CD14-positive monocyte (primary cell): Measurements from ENCODE around the gene TRIM69. TPM values are rescaled to one million over a fixed set of nuclear protein-coding genes. Genes with fewer than 3 reads are reported as not detected.

Source experiments
- DNase-seq, 3 donors: peaks; one replicate each; pipeline ENCODE4 v3.0.0-alpha.2; 2011 to 2022
- H2AFZ ChIP-seq: 2 replicates; pipeline ENCODE4 v1.6.0; 2012; ENCODE audit warnings: mild to moderate bottlenecking, low read depth, low read length, inconsistent platforms; ENCODE audit not compliant: insufficient read depth, poor library complexity, severe bottlenecking
- H3K27ac ChIP-seq, 2 donors: 1 replicate in 1 of 2; 2 replicates in 1 of 2; pipeline ENCODE4 v1.5.1; 2012 to 2013; ENCODE audit warnings: low read length in 2 of 2, control low read depth in 1 of 2, inconsistent platforms in 1 of 2, low read depth in 1 of 2, mild to moderate bottlenecking in 1 of 2
- H3K27me3 ChIP-seq, 2 donors: one replicate each; pipeline versions ENCODE4 v1.6.0 to v1.6.1; 2011 to 2013; ENCODE audit warnings: low read length in 2 of 2; ENCODE audit not compliant: control insufficient read depth in 2 of 2, insufficient read depth in 2 of 2
- H3K36me3 ChIP-seq, 2 donors: replicated peaks in 1 of 2; 1 replicate in 1 of 2; 2 replicates in 1 of 2; pipeline versions ENCODE4 v1.5.1 to v1.6.1; 2012 to 2013; ENCODE audit warnings: low read length in 2 of 2, control low read depth in 1 of 2, inconsistent platforms in 1 of 2, mild to moderate bottlenecking in 1 of 2; ENCODE audit not compliant: insufficient read depth in 2 of 2, control insufficient read depth in 1 of 2
- H3K4me1 ChIP-seq, 2 donors: 1 replicate in 1 of 2; 2 replicates in 1 of 2; pipeline versions ENCODE4 v1.5.1 to v1.6.1; 2012 to 2013; ENCODE audit warnings: low read length in 2 of 2, control low read depth in 1 of 2, inconsistent platforms in 1 of 2, mild to moderate bottlenecking in 1 of 2, moderate library complexity in 1 of 2; ENCODE audit not compliant: insufficient read depth in 2 of 2, control insufficient read depth in 1 of 2
- H3K4me2 ChIP-seq: replicated peaks from 2 replicates; pipeline ENCODE3; 2012; ENCODE audit warnings: low read length, moderate library complexity, mild to moderate bottlenecking; ENCODE audit not compliant: poor library complexity, severe bottlenecking; ENCODE audit errors: extremely low read depth
- H3K4me3 ChIP-seq, 3 experiments: fragments of 200-600 bp in 1 of 3; sonication (generic) in 1 of 3; replicated peaks in 1 of 3; 1 replicate in 2 of 3; 2 replicates in 1 of 3; pipeline ENCODE4 v1.5.1; 2011 to 2013; ENCODE audit warnings: low read length in 3 of 3, mild to moderate bottlenecking in 3 of 3, control low read depth in 2 of 3, low read depth in 2 of 3, inconsistent platforms in 1 of 3, moderate library complexity in 1 of 3
- H3K79me2 ChIP-seq: 2 replicates; pipeline ENCODE4 v1.6.0; 2012; ENCODE audit warnings: mild to moderate bottlenecking, control low read depth, inconsistent platforms, low read length, moderate library complexity; ENCODE audit not compliant: insufficient read depth
- H3K9ac ChIP-seq: 2 replicates; pipeline ENCODE4 v1.6.0; 2017; ENCODE audit warnings: low read length, mild to moderate bottlenecking; ENCODE audit not compliant: insufficient read depth, poor library complexity, severe bottlenecking
- H3K9me3 ChIP-seq, 2 donors: replicated peaks in 1 of 2; 1 replicate in 1 of 2; 2 replicates in 1 of 2; pipeline versions ENCODE4 v1.5.1 to v1.6.1; 2012 to 2013; ENCODE audit warnings: low read length in 2 of 2, control low read depth in 1 of 2; ENCODE audit not compliant: control insufficient read depth in 1 of 2, insufficient read depth in 1 of 2
- H4K20me1 ChIP-seq: 2 replicates; pipeline ENCODE4 v1.6.0; 2012; ENCODE audit warnings: mild to moderate bottlenecking, low read length, control low read depth, moderate library complexity; ENCODE audit not compliant: insufficient read depth
- H3K27ac Mint-ChIP-seq, 7 donors: one replicate each; pipeline ENCODE4 v1.8.0; 2020; ENCODE audit warnings: mild to moderate bottlenecking in 7 of 7, mixed read lengths in 7 of 7, moderate library complexity in 6 of 7, inconsistent platforms in 2 of 7
- H3K27me3 Mint-ChIP-seq, 3 donors: one replicate each; pipeline ENCODE4 v1.8.0; 2021 to 2022; ENCODE audit warnings: low read depth in 3 of 3, mild to moderate bottlenecking in 3 of 3, mixed read lengths in 3 of 3, moderate library complexity in 3 of 3, inconsistent platforms in 1 of 3
- H3K36me3 Mint-ChIP-seq, 2 donors: one replicate each; pipeline ENCODE4 v1.8.0; 2020; ENCODE audit warnings: mixed read lengths in 2 of 2, inconsistent platforms in 1 of 2, mild to moderate bottlenecking in 1 of 2
- H3K4me1 Mint-ChIP-seq: one replicate; pipeline ENCODE4 v1.8.0; 2020; ENCODE audit warnings: mild to moderate bottlenecking, mixed read lengths
- H3K4me3 Mint-ChIP-seq, 2 donors: one replicate each; pipeline ENCODE4 v1.8.0; 2020; ENCODE audit warnings: mild to moderate bottlenecking in 2 of 2, mixed read lengths in 2 of 2, moderate library complexity in 1 of 2
- H3K9me3 Mint-ChIP-seq, 7 donors: one replicate each; pipeline ENCODE4 v1.8.0; 2020 to 2022; ENCODE audit warnings: mixed read lengths in 7 of 7, mild to moderate bottlenecking in 6 of 7, moderate library complexity in 6 of 7, inconsistent platforms in 2 of 7
- WGBS: methylation state at CpG from one replicate; pipeline ENCODE4 v1.1.5; 2013; ENCODE audit warnings: missing lambda C conversion rate; ENCODE audit not compliant: insufficient coverage; 5-methylcytosine and 5-hydroxymethylcytosine counted together
- intact Hi-C, 2 donors: fragments of 100-400 bp; cut with micrococcal nuclease; formaldehyde crosslinking; loops; one replicate each; pipeline versions ENCODE4 v1.15.0 to v1.15.1; 2023
- polyA plus RNA-seq, 3 donors: library from polyadenylated mRNA; depleted of rRNA in 1 of 3; unstranded in 2 of 3; stranded (reverse) in 1 of 3; fragments of 300-500 nt in 2 of 3; fragments of >200 nt in 1 of 3; fragmentation: Illumina TruSeq in 2 of 3; gene quantifications; 1 replicate in 2 of 3; 2 replicates in 1 of 3; pipeline ENCODE4 v1.2.3, GENCODE V29; 2012 to 2021
- TF ChIP-seq, protein P1 (sequence below): fragments of 200-600 bp; IDR thresholded peaks from one replicate; pipeline ENCODE4 v1.8.0; 2022; ENCODE audit warnings: antibody characterized with exemption, mild to moderate bottlenecking

Gene TRIM69
- polyA plus RNA-seq, 3 donors: 9.4 to 18.2 (median 15.8) TPM

DNA sequence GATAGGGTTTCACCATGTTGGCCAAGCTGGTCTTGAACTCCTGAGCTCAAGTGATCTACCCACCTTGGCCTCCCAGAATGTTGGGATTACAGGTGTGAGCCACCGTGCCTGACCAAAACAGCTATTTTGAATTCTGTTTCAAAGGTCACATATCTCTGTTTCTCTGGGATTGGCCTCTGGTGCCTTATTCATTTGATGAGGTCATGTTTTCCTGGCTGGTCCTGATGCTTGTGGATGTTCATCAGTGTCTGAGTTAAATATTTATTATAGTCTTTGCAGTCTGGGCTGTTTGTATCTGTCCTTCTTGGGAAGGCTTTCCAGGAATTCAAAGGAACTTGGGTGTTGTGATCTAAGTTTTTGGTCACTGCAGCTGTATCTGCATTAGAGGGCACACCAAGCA, 30.3 kb upstream of the TRIM69 start:
- peaks cover under 1 to 5% (median 4%) of the 10 kb centered on the region in 3 donors for H3K27me3 Mint-ChIP-seq
- peaks cover 22 to 38% (median 36%) of the 10 kb centered on the region in 7 donors for H3K9me3 Mint-ChIP-seq
- Histone ChIP-seq H3K27ac (no peak overlapping the region), H3K79me2 (peaks cover 18% of the 10 kb centered on the region), H3K9me3 (peaks cover 11 to 20% of the 10 kb centered on the region in 2 donors), H3K4me3 (no peak overlapping the region), H3K4me2 (no peak overlapping the region), H3K36me3 (no peaks in the 10 kb centered on the region), H3K27me3 (no peaks in the 10 kb centered on the region), H3K9ac (no peak overlapping the region), H4K20me1 (no peaks in the 10 kb centered on the region), H2AFZ (no peak overlapping the region), H3K4me1 (peaks cover 6 to 14% of the 10 kb centered on the region in 2 donors)
- 90% methylated on average over 1 of the region's 1 CpG for WGBS
- TF ChIP-seq, protein P1, sequence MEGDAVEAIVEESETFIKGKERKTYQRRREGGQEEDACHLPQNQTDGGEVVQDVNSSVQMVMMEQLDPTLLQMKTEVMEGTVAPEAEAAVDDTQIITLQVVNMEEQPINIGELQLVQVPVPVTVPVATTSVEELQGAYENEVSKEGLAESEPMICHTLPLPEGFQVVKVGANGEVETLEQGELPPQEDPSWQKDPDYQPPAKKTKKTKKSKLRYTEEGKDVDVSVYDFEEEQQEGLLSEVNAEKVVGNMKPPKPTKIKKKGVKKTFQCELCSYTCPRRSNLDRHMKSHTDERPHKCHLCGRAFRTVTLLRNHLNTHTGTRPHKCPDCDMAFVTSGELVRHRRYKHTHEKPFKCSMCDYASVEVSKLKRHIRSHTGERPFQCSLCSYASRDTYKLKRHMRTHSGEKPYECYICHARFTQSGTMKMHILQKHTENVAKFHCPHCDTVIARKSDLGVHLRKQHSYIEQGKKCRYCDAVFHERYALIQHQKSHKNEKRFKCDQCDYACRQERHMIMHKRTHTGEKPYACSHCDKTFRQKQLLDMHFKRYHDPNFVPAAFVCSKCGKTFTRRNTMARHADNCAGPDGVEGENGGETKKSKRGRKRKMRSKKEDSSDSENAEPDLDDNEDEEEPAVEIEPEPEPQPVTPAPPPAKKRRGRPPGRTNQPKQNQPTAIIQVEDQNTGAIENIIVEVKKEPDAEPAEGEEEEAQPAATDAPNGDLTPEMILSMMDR: no peak
- no peak overlapping the region for H3K27ac Mint-ChIP-seq
- peaks cover 15 to 25% of the 10 kb centered on the region in 2 donors for H3K36me3 Mint-ChIP-seq
- H3K4me3 Mint-ChIP-seq: no peak overlapping the region
- intact Hi-C loops: no loop called here
- DNase-seq: no peak
- peaks cover 15% of the 10 kb centered on the region for H3K4me1 Mint-ChIP-seq

DNA sequence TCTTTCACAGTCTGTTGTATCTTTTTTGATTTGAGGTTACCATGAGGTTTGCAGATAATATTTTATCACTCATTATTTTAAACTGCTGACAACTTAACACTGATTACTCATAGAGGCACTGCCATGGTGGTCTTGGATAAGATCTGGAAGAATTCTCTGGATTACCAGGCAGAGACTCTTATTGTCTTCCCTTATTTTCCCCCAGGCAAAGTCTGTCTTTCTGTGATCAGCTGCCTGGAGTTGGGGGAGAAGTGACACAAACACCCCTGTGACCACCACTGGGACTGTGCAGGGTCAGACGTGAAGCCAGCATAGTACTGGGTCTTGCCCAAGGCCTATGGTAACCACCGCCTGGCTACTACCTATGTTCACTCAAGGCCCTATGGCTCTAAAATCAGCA, 29.9 kb upstream of the TRIM69 start:
- 96% methylated on average over 2 of the region's 2 CpGs for WGBS

More for the DNA sequence above, 29.9 kb upstream of the TRIM69 start:
- H3K9me3 ChIP-seq: peaks cover 11 to 19% of the 10 kb centered on the region in 2 donors
- no peak overlapping the region for H2AFZ ChIP-seq
- peaks cover 15 to 25% of the 10 kb centered on the region in 2 donors for H3K36me3 Mint-ChIP-seq
- no peak overlapping the region for H3K27ac ChIP-seq
- intact Hi-C loops: no loop called here
- H4K20me1 ChIP-seq: peaks cover under 1% of the 10 kb centered on the region
- no peak overlapping the region for H3K4me2 ChIP-seq
- H3K9me3 Mint-ChIP-seq: peaks cover 22 to 35% (median 33%) of the 10 kb centered on the region in 7 donors
- H3K36me3 ChIP-seq: no peaks in the 10 kb centered on the region
- peaks cover 22% of the 10 kb centered on the region for H3K79me2 ChIP-seq
- no peak overlapping the region for H3K4me3 ChIP-seq
- H3K27ac Mint-ChIP-seq: no peak overlapping the region
- H3K9ac ChIP-seq: no peak overlapping the region
- no peak for DNase-seq
- TF ChIP-seq, protein P1: no peak
- peaks cover 3 to 5% (median 4%) of the 10 kb centered on the region in 3 donors for H3K27me3 Mint-ChIP-seq
- H3K4me3 Mint-ChIP-seq: no peak overlapping the region
- H3K4me1 Mint-ChIP-seq: peaks cover 15% of the 10 kb centered on the region
- peaks cover 6 to 14% of the 10 kb centered on the region in 2 donors for H3K4me1 ChIP-seq
- no peaks in the 10 kb centered on the region for H3K27me3 ChIP-seq
